Measurements from ENCODE around the gene PLOD1.
A peak's percentile ranks its signal among the peaks of the same experiment; 100 is the strongest.
"Not testable (repeated sequence)": the region's sequence is repeated elsewhere in the genome, so short reads cannot be mapped to it uniquely, and the experiment has no call there.

PLOD1 gene

DNA sequence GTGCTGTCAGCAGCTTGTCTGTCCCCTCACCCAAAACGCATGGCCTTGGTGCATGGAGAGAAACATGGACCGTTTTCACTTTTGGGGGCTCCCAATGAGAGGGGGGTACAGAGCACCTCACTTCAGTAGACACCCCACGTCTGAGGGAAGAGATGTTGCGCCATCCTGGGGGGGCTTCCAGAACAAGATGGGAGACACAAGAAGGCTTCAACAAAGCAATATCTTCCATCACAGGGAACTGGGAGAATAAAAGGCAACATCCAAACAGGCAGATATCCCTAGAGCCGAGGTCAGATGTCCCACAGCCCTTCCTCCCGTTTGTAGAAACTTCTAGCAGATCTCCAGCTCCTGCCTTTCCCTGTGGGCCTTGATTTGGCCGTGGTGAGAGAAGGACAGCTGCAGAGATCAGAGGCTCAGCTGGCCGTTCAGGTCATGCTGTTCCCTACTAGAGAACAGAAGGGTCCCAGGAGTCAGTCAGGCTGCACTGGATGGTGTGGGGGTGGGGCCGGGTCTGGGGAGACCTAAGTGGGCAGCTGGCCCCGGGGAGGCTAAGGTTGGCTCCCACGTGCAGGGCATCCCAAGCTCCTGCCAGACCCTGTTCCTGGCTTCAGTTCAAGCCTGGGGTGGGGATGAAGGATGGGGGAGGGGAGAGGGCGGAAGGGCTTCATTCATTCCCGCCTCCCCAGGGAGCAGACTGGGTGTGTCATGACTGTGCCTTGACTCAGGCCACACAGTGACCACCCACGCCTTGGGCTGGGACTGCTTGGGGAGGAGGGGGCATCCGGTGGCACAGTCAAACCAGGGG is 4.4 kb downstream of the PLOD1 start:
- no peak for DNase-seq (ENCODE audit: low read depth in 3 of 3)

DNA sequence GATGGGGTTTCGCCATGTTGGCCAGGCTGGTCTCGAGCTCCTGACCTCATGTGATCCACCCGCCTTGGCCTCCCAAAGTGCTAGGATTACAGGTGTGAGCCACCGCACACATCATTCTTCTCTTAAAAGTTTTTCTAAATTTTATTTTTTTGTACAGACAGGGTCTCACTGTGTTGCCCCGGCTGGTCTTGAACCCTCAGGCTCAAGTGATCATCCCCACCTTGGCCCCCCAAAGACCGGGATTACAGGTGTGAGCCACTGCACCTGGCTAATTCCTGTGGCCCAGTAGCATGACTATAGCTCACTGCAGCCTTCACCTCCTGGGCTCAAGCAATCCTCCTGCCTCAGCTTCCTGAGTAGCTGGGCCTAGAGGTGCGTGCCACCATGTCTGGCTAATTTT is 5.3 kb downstream of the PLOD1 start:
- DNase-seq (ENCODE audit: low read depth in 3 of 3), result not testable (repeated sequence)

DNA sequence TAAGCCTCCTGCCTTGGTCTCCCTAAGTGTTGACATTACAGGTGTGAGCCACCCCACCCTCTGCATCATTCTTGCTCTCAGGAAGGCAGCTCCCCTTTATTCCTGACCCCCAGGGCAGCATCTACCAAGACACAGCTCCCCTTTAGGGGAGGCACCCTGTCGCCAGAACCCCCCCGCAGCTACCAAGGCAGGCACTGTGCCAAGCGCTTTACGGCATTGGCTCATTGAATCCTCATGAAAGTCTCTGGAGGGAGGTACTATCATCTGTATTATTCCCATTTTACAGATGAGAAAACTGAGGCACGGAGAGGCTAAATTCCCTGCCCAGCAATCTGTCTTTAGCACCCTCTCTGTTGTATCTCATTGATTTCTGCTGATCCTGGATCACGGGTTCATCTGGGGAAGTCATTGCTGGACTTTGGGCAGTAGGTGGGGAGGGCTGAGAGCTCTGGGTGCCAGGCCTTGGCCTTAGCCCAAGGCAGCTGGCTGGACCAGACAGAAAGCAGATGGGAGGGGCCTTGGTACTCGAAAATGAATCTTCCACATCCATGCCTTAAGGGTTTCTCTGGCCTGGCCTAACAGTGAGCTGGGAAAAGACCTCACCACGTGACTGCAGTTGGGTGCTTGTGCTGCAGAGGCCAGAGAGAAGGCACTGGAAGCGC is 5.9 kb downstream of the PLOD1 start:
- DNase-seq (ENCODE audit: low read depth in 3 of 3), result no peak

DNA sequence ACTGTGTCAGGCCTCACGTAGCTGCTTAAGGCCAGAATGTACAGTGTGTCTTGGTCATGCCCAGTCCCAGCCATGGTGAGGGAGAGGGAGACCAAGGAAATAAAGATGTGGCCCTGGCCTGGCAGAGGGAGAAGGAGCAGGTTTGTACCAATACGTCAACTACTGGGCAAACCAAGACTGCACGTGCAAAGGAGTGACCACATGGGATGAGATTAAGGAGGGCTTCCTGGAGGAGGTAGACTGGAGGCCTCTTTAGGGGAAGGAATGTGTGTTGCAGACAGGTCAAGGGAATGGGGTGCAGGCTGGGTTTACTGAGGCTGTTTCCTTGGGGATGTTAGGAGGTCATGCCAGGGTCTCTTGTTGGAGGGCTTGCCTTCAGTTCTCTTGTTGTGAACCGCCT is 7.8 kb downstream of the PLOD1 start:
- DNase-seq (ENCODE audit: low read depth in 3 of 3), result no peak

DNA sequence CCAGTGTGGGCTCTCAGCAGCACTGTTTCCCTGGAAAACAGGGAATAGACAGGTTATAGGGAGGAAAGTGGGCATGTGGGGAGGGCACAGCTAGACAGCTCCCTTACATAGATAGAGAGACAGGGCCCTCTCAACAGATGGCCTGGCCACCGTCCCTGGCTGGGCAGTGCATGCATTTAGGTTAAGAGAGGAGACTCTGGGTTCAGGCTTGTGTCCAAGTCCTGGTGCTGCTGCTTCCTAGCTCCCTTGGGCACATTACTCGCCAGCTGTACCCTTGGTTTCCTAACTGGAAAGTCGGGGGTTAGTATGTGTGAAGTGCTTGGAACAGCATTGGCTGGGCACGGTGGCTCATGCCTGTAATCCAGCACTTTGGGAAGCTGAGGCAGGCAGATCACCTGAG is 9.1 kb downstream of the PLOD1 start:
- DNase-seq (ENCODE audit: low read depth in 3 of 3), result no peak

DNA sequence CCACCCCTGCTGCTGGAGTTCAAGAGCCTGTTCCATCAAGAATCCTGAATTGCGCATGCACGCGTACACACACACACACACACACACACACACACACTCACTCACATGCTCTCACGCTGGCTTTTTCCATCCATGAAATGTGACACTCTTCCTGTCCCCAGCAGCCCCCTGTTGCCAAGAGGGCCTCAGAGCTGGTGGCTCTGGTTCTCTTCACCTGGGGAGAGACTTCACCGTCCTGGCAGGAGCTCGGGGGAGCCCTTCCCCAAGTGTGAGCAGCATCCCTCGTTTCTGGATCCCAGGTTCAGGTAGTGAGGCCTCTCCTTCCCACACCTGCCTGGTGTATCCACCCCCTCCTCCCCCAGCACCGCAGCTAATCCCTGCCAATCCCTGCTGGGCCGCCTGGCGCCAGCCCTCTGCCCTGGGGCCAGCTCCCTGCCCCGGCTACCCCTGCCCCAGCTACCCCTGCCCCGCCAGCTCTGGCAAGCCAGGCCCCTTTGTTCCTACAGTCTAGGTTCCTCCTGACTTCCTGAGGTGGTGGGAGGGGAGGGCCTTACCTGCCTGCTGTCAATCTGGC is 9.9 kb downstream of the PLOD1 start:
- no peak for DNase-seq (ENCODE audit: low read depth in 3 of 3)

DNA sequence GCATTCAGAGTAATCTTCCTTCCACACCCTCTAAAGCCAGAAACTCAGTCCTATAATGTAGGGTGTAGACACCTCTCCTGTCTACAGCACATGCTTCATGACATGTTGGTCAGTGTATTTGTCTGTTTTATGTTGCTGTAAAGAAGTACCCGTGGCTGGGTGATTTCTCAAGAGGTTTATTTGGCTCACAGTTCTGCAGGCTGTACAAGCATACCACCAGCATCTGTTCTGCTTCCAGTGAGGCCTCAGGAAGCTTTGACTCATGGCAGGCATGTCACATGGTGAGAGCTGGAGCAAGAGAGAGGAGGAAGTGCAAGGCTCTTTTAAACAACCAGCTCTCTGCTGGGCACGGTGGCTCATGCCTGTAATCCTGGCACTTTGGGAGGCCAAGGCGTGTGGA is 12.1 kb downstream of the PLOD1 start:
- DNase-seq (ENCODE audit: low read depth in 3 of 3), result no peak

DNA sequence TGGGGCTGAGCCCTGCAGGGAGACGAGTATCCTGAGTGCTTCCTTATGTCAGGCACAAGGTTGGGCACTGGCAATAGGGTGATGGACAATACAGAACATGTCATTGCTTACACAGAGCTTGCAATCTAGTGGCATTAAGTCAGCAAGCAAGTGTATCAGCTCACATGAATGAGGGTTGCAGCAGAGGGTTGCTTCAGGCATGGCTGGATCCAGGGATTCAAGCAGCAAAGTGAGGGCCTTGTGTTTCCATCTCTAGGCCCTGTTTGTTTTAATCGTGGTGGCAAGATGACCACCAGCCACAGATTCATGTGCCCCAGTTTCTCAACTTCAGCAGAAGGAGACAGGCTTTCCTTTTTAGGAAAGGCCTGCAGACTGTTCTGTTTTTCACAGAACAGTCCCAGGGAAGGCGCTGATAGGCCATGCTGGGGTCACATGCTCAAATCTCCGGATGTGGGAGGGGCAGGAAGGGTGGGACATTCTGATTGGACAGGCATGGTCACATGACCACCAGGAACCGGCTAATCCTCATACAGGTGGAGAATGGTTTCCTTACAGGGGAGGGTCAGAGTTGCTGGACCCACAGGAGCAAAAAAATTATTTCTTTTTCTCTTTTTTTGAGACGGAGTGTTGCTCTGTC is 14.4 kb downstream of the PLOD1 start:
- DNase-seq (ENCODE audit: low read depth in 3 of 3), result peak in 1 of 3 experiments; percentile 28

DNA sequence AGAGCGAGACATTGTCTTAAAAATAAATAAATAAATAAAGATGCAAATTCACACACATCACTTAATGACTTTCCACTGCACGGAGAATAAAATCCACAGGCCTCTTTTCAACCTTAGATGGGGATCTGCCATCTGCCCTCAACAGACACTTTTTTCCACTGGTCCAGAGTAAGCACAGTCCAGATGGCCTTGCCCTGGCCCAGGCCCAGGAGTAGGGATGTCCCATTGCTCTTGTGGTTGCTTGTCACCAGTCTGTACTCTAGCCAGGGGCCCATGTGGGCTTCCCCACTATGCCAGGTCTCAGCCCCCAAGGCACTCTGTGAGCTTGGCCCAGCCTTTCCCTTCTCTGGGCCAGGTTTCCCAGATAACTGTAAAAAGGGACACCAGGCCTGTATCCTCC is 17.4 kb downstream of the PLOD1 start:
- DNase-seq (ENCODE audit: low read depth in 3 of 3), result no peak

DNA sequence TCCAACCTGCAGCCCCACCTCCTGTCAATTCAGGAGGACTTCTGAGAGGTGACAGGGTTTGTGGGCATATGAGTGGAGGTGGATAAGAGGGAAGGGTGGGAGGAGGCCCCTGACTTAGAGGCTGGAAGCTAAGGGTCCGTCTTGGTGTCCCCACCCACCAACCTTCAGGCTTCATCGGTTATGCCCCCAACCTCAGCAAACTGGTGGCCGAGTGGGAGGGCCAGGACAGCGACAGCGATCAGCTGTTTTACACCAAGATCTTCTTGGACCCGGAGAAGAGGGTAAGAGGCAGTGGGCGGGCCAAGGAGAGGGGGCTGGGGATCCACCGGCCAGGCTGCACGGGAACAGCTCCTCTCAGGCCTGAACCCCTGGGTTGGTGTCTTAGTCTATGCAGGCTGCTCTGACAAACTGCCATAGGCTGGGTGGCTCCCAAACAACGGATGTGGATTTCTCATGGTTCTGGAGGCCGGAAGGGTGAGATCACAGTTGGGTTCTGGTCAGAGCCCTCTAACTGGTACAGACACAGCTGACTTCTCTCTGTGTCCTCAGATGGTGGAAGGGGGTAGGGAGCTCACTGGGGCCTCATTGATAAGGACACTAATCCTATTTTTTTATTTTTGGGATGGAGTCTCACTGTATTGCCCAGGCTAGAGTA is 18.1 kb downstream of the PLOD1 start:
- DNase-seq (ENCODE audit: low read depth in 3 of 3), result no peak

DNA sequence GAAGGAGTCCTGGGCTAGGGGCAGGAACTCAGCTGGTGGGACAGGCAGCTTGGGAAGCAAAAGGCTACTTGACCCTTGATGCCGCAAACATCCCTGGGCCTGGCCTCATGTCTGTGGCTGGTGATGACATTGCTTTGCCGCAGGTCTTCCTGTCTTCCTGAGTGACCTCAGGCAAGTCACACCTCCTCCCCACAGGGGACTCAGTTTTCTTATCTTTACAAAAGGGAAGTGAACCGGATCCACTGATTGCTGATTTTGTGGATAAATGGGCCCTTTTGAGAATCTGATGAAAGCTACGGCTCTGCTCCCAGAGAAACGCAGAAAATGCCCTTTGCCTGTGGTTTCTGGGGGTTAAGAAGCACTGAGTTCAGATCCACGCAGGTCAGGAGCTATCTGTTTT is 20.7 kb downstream of the PLOD1 start:
- no peak for DNase-seq (ENCODE audit: low read depth in 3 of 3)

DNA sequence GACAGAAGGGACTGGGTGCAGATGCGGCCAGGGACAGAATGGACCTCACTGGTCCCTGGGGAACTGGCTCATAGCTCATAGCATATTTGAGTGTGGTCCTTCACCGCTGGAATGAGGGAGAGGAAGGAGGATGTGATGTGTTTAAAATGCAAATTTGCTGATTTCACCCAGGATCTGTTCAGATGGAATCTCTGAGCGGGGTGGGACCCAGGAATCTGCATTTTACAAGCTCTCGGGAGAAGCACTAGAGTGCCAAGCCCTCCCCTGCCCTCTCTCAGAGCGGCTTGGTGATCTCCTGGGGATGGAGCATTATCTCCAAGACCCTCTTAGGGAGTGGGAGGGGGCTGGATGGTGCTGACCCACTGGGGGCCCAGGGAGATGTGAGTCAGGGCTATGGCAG is 22.9 kb downstream of the PLOD1 start:
- DNase-seq (ENCODE audit: low read depth in 3 of 3), result no peak

DNA sequence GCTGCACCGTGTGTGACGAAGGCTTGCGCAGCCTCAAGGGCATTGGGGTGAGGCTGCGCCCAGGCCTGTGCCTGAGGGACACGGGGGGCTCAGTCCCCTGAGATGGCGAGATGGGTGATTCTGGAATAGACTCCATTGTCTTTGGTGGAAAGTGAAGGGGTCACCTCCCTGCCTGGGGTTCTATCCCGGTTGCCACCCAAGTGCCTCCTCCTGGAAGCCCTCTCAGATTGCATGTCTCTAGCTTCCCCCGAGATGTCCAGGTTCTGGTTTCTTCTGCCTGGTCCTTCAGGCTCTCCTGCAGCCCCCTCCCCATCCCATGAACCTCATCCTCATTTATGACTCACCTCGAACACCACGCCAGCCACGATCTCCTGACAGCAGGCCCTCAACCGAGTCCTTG is 23.4 kb downstream of the PLOD1 start:
- DNase-seq (ENCODE audit: low read depth in 3 of 3), result no peak

DNA sequence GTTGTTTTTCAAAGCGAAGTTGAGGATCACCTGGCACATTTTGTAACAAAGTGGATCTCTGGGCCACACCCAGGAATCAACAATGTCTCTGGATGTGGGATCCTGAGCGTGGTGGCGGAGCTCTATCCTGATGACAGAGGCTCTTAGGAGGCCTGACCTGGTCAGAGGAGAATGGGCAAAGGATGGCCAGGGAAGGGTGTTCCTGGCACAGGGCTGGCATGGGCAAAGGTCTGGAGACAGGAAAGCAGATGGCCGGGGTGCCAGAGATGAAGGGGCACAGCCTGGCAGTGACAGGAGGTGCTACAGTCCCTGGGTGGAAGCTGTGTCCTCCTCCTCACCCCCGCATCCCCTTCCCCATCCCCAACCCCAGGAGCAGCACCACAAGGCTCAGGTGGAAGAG is 25.8 kb downstream of the PLOD1 start:
- DNase-seq (ENCODE audit: low read depth in 3 of 3), result no peak

DNA sequence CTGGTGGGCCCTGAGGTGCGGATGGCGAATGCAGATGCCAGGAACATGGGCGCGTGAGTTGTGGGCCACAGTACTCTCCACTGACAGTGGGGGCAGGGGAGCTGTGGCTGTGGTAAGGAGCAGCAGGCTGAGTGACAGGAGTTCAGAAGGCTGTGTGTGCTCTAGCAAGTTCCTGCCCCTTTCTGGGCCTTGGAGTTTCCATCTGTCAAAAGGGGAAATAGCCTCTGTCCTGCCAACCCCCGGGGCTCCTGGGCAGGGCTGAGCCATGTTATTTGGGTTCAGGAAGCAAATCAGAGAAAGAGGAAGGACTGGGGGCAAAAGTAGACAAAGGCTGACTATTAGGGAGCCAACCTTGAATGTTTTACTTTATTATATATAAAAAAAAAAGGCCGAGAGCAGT is 26.2 kb downstream of the PLOD1 start:
- DNase-seq (ENCODE audit: low read depth in 3 of 3), result no peak

DNA sequence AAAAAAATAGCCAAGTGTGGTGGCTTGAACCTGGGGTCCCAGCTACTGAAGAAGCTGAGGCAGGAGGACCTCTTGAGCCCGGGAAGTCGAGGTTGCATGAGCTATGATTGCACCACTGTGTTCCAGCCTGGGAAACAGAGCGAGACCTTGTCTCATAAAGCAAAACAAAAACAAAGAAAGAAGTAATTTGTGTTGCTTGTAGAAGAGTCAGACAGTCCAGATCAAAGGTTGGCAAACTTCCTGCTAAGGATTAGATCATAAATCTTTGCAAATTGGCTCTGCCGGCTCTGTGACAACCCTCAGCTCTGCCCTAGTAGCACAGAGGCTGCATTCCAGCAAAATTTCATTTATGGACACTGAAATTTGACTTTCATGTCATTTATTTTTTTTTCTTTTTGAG is 26.7 kb downstream of the PLOD1 start:
- no peak for DNase-seq (ENCODE audit: low read depth in 3 of 3)

DNA sequence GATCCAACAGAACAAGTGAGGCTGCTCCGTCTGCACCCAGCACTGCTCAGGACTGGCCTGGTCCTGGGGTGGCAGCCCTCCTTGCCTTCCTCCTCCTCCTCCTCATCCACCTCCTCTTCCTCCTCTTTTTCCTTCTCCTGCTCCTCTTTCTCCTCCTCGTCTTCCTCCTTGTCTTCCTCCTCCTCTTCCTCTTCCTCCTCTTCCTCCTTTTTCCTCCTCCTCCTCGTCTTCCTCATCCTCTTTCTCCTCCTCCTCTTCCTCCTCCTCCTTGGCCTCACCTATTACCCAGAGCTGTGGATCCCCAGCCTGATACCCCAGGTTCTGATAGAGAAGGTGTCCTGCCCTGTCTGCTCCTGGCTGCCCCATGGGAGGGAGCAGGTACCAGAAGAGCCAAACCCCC is 29.1 kb downstream of the PLOD1 start:
- DNase-seq (ENCODE audit: low read depth in 3 of 3), result no peak

DNA sequence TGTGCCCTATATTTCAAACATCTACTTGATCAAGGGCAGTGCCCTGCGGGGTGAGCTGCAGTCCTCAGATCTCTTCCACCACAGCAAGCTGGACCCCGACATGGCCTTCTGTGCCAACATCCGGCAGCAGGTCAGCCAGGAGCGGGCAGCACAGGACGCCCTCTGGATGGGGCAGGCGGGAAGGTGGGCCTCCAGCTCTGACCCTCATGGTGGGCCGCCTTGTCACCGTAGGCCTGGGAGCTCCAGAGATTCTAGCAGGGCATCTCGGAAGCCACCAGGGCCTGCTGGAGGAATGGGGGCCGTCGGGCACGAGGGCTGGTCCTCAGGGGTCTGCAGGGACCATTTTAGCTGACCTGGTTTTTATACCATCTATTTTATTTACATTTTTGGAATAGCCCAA is 30.1 kb downstream of the PLOD1 start:
- no peak for DNase-seq (ENCODE audit: low read depth in 3 of 3)

DNA sequence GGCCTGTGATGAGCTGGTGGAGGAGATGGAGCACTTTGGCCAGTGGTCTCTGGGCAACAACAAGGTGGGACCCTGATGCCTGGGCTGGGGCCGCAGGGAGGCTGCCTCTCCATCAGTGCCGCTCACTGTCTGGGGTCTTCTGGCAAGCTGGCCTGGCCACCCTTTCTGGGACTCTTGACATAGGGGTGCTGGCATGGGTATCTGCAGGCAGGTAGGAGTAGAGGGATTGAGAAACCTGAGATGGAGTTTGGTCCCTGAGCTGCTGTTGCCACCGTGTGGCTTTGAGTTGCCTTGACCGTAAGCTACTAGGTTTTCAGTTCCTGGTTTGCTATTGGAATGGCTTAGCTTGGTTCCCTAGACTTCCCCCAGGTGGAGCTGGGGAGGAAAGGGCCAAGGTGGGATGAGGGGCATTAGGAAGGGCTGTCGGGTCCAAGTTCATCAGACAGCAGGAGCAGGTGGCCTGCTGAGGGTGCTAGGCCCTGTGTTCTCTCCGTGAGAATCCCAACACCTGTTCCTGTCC is 32.6 kb downstream of the PLOD1 start:
- DNase-seq (ENCODE audit: low read depth in 3 of 3), result no peak

DNA sequence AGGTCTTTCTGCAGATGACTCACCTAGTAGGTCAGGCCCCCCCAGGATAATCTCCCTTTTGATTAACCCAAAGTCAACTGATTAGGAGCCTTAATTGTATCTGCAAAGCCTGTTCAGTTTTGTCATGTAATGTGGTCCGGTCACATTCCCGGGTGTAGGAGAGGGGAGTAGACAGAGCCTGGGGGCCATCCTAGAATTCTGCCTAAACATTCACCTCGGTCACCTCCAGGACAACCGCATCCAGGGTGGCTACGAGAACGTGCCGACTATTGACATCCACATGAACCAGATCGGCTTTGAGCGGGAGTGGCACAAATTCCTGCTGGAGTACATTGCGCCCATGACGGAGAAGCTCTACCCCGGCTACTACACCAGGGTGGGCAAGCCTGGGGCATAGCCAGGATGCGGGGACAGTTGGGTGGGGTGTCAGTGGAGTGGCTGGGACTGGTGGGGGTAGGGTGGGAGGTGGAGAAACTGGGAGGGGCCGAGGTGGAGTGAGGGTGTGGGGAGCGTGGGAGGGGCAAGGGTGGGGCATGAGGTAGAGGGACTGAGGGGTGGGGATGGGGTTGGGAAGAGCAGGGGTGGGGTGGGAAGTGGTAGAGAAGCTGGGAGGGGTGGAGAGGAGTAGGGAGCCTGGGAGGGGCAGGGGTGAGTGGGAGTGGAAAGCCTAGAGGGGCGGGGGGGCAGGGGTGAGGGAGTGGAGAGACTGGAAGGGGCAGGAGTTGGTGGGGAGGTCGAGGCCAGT is 36.1 kb downstream of the PLOD1 start:
- DNase-seq (ENCODE audit: low read depth in 3 of 3), result no peak

DNA sequence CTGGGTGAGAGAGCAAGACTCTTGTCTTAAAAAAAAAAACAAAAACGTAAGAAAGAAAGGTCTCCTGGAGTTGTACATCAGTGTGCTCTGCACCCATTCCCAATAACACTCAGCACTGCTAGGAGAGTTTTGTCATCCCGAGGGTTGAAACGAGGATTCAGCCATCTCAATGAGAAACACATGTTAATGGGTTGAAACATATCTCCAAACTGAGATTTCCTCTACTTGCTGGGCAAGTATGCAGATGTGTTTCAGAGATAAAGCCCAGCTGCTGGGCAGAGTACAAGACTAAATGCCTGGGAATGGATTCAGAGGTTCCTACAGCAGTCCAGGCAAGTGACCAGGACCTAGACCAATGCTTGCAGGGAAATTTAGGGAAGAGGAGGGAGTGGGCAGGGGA is 43.1 kb downstream of the PLOD1 start:
- DNase-seq (ENCODE audit: low read depth in 3 of 3), result no peak
